Embryonic facial prominence (tissue), 1 donor: ENCODE data around the gene WDSUB1.

ENCODE experiments used
- DNase-seq: peaks from one replicate; pipeline ENCODE4 v3.0.0-alpha.2; 2016; ENCODE audit errors: extremely low spot score

WDSUB1 gene

DNA sequence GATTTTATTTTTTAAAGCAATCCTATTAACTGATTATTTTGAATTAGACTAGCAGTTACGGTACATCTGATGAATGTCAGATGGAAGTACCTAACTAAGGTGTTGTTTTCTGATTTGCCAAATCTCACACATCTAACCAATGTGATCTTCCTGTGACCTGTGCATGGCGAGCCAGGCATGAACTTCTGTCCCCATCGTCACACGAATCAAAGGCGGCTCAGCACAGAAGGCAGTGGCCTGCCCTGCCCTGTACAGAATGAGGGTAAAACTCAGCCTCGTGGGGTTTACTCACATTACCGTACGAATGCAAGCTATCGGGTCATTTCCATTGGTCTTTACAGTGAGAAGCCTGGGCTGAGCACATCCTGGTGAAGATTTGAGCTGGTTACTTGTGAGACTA lies 87.3 kb downstream of the WDSUB1 start:
- DNase-seq, result no peak

GRCh38 chr2:159196393-159196925 lies 90.0 kb downstream of the WDSUB1 start:
- no peak for DNase-seq

GRCh38 chr2:159195697-159196096 lies 90.8 kb downstream of the WDSUB1 start:
- DNase-seq, result no peak

DNA sequence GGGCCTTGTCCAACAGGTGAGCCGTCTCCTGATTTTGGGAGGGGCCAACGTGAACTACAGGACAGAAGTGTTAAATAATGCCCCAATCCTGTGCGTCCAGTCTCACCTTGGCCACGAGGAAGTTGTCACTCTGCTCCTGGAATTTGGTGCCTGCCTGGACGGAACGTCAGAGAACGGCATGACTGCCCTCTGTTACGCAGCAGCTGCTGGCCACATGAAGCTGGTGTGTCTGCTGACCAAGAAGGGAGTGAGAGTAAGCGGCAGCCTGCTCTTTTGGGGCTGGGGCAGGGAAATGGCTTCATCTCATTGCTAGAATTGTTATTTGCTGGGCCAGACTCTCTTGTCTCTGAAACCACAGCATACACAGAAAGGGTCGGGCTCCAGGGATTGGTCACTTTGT lies 92.3 kb downstream of the WDSUB1 start:
- no peak for DNase-seq

DNA sequence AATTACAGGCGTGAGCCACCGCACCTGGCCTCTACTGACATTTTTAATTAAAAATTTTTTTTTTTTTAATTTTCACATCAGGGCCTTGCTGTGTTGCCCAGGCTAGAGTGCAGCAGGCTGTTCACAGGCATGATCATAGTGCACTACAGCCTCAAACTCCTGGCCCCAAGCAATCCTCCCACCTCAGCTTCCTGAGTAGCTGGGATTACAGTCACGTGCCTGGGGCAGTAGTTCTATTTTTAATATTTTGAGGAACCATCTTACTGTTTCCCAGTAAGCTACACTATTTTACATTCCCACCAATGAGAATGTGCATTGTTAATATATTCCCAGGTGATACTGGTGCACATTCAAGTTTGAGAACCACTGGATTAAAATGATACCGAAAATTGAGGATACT lies 92.7 kb downstream of the WDSUB1 start:
- DNase-seq, result no peak

GRCh38 chr2:159192371-159192918 lies 94.1 kb downstream of the WDSUB1 start:
- no peak for DNase-seq

GRCh38 chr2:159188449-159188848 lies 98.1 kb downstream of the WDSUB1 start:
- DNase-seq, result no peak

- DNase-seq, result no peak
Measured at GRCh38 chr2:159187106-159187505, 99.4 kb downstream of the WDSUB1 start.

GRCh38 chr2:159186462-159186861 lies 100.0 kb downstream of the WDSUB1 start:
- no peak for DNase-seq
